Chondrocyte (in vitro differentiated cells): Measurements from ENCODE around the gene TBC1D7. TPM values are rescaled to one million over a fixed set of nuclear protein-coding genes. Genes with fewer than 3 reads are reported as not detected.

Source experiments
- DNase-seq: peaks from one replicate; pipeline ENCODE4 v3.0.0; 2021; ENCODE audit warnings: mixed read lengths, low spot score
- H3K27ac Mint-ChIP-seq: one replicate; pipeline ENCODE4 v1.8.0; 2021; ENCODE audit warnings: mild to moderate bottlenecking, moderate library complexity, mixed read lengths; ENCODE audit not compliant: unreplicated experiment
- H3K27me3 Mint-ChIP-seq: 2 replicates; pipeline ENCODE4 v1.8.0; 2021; ENCODE audit warnings: low read depth, mixed read lengths
- H3K36me3 Mint-ChIP-seq: 2 replicates; pipeline ENCODE4 v1.8.0; 2021; ENCODE audit warnings: low read depth, mixed read lengths
- H3K4me1 Mint-ChIP-seq: 2 replicates; pipeline ENCODE4 v1.8.0; 2021; ENCODE audit warnings: low read depth, mild to moderate bottlenecking, mixed read lengths
- H3K4me3 Mint-ChIP-seq: one replicate; pipeline ENCODE4 v1.8.0; 2021; ENCODE audit warnings: mild to moderate bottlenecking, moderate library complexity, mixed read lengths; ENCODE audit not compliant: unreplicated experiment
- H3K9me3 Mint-ChIP-seq: 2 replicates; pipeline ENCODE4 v1.8.0; 2021; ENCODE audit warnings: low read depth, mixed read lengths
- CTCF ChIP-seq: fragments of 200-600 bp; sonication (generic); IDR thresholded peaks from 2 replicates; pipeline ENCODE4 v1.5.0; 2021; ENCODE audit warnings: antibody characterized with exemption, mild to moderate bottlenecking, moderate library complexity
- total RNA-seq: library from RNA; stranded (reverse); gene quantifications from 3 replicates; pipeline ENCODE4 v1.2.1, GENCODE V29; 2021

TBC1D7 gene
- total RNA-seq, 1 donor from 2014 or later, result 19.4 TPM

GRCh38 chr6:13364842-13365241 is 36.5 kb upstream of the TBC1D7 start:
- Mint-ChIP-seq H3K27me3 (no peaks in the 10 kb centered on the region), H3K4me3 (no peak overlapping the region), H3K4me1 (peaks cover 15% of the 10 kb centered on the region), H3K36me3 (peaks cover 2% of the 10 kb centered on the region), H3K27ac (no peak overlapping the region), H3K9me3 (no peaks in the 10 kb centered on the region)
- TF ChIP-seq CTCF, result no peak
- DNase-seq, result peak; percentile 92

GRCh38 chr6:13362412-13362811 is 34.1 kb upstream of the TBC1D7 start:
- Mint-ChIP-seq H3K36me3 (peaks cover 2% of the 10 kb centered on the region), H3K9me3 (no peaks in the 10 kb centered on the region), H3K27ac (no peak overlapping the region), H3K27me3 (no peaks in the 10 kb centered on the region), H3K4me1 (peaks cover 10% of the 10 kb centered on the region), H3K4me3 (no peak overlapping the region)
- no peak for TF ChIP-seq CTCF
- no peak for DNase-seq

GRCh38 chr6:13360671-13361540 is 32.6 kb upstream of the TBC1D7 start:
- Mint-ChIP-seq H3K36me3 (peaks cover 2% of the 10 kb centered on the region), H3K4me1 (peaks cover 15% of the 10 kb centered on the region), H3K27me3 (no peaks in the 10 kb centered on the region), H3K4me3 (no peak overlapping the region), H3K9me3 (no peaks in the 10 kb centered on the region), H3K27ac (no peak overlapping the region)
- no peak for DNase-seq
- TF ChIP-seq CTCF, result no peak

GRCh38 chr6:13359287-13359686 is 30.9 kb upstream of the TBC1D7 start:
- no peak overlapping the region for H3K4me3 Mint-ChIP-seq
- no peaks in the 10 kb centered on the region for H3K9me3 Mint-ChIP-seq
- peaks cover 31% of the 10 kb centered on the region for H3K4me1 Mint-ChIP-seq
- H3K27ac Mint-ChIP-seq, result no peak overlapping the region
- no peak for TF ChIP-seq CTCF
- DNase-seq, result no peak
- no peaks in the 10 kb centered on the region for H3K27me3 Mint-ChIP-seq
- H3K36me3 Mint-ChIP-seq, result no peaks in the 10 kb centered on the region

- Mint-ChIP-seq H3K4me3 (no peak overlapping the region), H3K27me3 (no peaks in the 10 kb centered on the region), H3K36me3 (no peaks in the 10 kb centered on the region), H3K27ac (no peak overlapping the region), H3K4me1 (peaks cover 39% of the 10 kb centered on the region), H3K9me3 (no peaks in the 10 kb centered on the region)
- no peak for TF ChIP-seq CTCF
- DNase-seq, result no peak
Observed at GRCh38 chr6:13358511-13358910, 30.2 kb upstream of the TBC1D7 start.
